NCI-H510A treated with DMSO at 0.1 percent for 48 hours (cell line): Measurements from ENCODE around the gene VMA21.

Experiments
- DNase-seq: peaks from one replicate; lab custom pipeline; 2025; lab: John Stamatoyannopoulos, UW

Gene VMA21

GRCh38 chrX:151396825-151397740 is at the start of gene VMA21:
Gene VMA21, plus strand, starts transcription at chrX:151397206. Its CDS starts 103 bp downstream, at chrX:151397309.
- peak; percentile 53 for DNase-seq

- DNase-seq = no peak
These were observed 37.7 kb upstream of the VMA21 start for GRCh38 chrX:151359341-151359740.

- peak; percentile 1 for DNase-seq
These were observed 36.8 kb upstream of the VMA21 start for GRCh38 chrX:151359931-151360871.

- no peak for DNase-seq
These were observed 33.7 kb upstream of the VMA21 start for GRCh38 chrX:151363316-151363715.

GRCh38 chrX:151365579-151365978 is 31.4 kb upstream of the VMA21 start:
- DNase-seq = no peak

GRCh38 chrX:151370906-151371305 is 26.1 kb upstream of the VMA21 start:
- peak; percentile 3 for DNase-seq

GRCh38 chrX:151384807-151385206 is 12.2 kb upstream of the VMA21 start:
- peak; percentile 20 for DNase-seq

GRCh38 chrX:151386838-151387459 is 10.1 kb upstream of the VMA21 start:
- DNase-seq = no peak

GRCh38 chrX:151391722-151392121 is 5.3 kb upstream of the VMA21 start:
- no peak for DNase-seq

- no peak for DNase-seq
These were observed 3.5 kb upstream of the VMA21 start for GRCh38 chrX:151393514-151393913.

- peak; percentile 48 for DNase-seq
These were observed 773 bp upstream of the VMA21 start for GRCh38 chrX:151396042-151396824.

GRCh38 chrX:151397741-151398070 is 700 bp downstream of the VMA21 start:
- DNase-seq = no peak

- no peak for DNase-seq
These were observed 1.3 kb downstream of the VMA21 start for GRCh38 chrX:151398346-151398745.

- DNase-seq = no peak
These were observed 5.8 kb downstream of the VMA21 start for GRCh38 chrX:151402719-151403390.

GRCh38 chrX:151416579-151416978 is 19.6 kb downstream of the VMA21 start:
- DNase-seq = no peak

GRCh38 chrX:151419782-151420181 is 22.8 kb downstream of the VMA21 start:
- no peak for DNase-seq

- DNase-seq = no peak
These were observed 27.5 kb downstream of the VMA21 start for GRCh38 chrX:151424505-151424904.

GRCh38 chrX:151448509-151448908 is 51.5 kb downstream of the VMA21 start:
- DNase-seq = no peak

GRCh38 chrX:151458824-151459223 is 61.8 kb downstream of the VMA21 start:
- no peak for DNase-seq
